Natural killer cell treated with Interleukin-12 subunit alpha and Interleukin-12 subunit beta and Interleukin-15 and Interleukin-18, amount 100 ng/mL, for 72 hours (primary cell): ENCODE data around the gene DISP3. TPM values are rescaled to one million over a fixed set of nuclear protein-coding genes. Genes with fewer than 3 reads are reported as not detected.

Experiments used
- ATAC-seq, 2 donors: fragments of 150-1000 bp; cut with Tn5 transposase in 1 of 2; sonication (Bioruptor Pico), chemical (Tn5 transposase) in 1 of 2; 2 replicates each; pipeline ENCODE4 v1.10.0; 2021
- DNase-seq: peaks from one replicate; pipeline ENCODE4 v3.0.0; 2022; ENCODE audit warnings: low spot score
- H3K27ac Mint-ChIP-seq, 2 donors: 1 replicate in 1 of 2; 2 replicates in 1 of 2; pipeline ENCODE4 v1.8.0; 2022; ENCODE audit warnings: mixed read lengths in 2 of 2, mild to moderate bottlenecking in 1 of 2, moderate library complexity in 1 of 2
- H3K27me3 Mint-ChIP-seq, 2 donors: 1 replicate in 1 of 2; 2 replicates in 1 of 2; pipeline ENCODE4 v1.8.0; 2022; ENCODE audit warnings: mixed read lengths in 2 of 2
- H3K36me3 Mint-ChIP-seq: one replicate; pipeline ENCODE4 v1.8.0; 2022; ENCODE audit warnings: mixed read lengths
- H3K4me1 Mint-ChIP-seq, 2 donors: 1 replicate in 1 of 2; 2 replicates in 1 of 2; pipeline ENCODE4 v1.8.0; 2022; ENCODE audit warnings: low read depth in 2 of 2, mixed read lengths in 2 of 2, mild to moderate bottlenecking in 1 of 2
- H3K4me3 Mint-ChIP-seq: one replicate; pipeline ENCODE4 v1.8.0; 2022; ENCODE audit warnings: mixed read lengths
- H3K9me3 Mint-ChIP-seq: 2 replicates; pipeline ENCODE4 v1.8.0; 2022; ENCODE audit warnings: mixed read lengths
- total RNA-seq, 2 donors: library from RNA; stranded (reverse); gene quantifications; one replicate each; pipeline ENCODE4 v1.2.3, GENCODE V29; 2022

Gene DISP3
- total RNA-seq, 2 donors from 2014 or later = 0.81 to 1.8 TPM

- Mint-ChIP-seq H3K4me1 (peaks cover 5% of the 10 kb centered on the region in 2 donors), H3K4me3 (no peak overlapping the region), H3K36me3 (no peaks in the 10 kb centered on the region), H3K27ac (no peak overlapping the region), H3K27me3 (peaks cover 32 to 39% of the 10 kb centered on the region in 2 donors), H3K9me3 (peaks cover 1% of the 10 kb centered on the region)
- DNase-seq (no peak), ATAC-seq (no peak)
These were observed 6.2 kb downstream of the DISP3 start for GRCh38 chr1:11485191-11485590.

GRCh38 chr1:11486231-11487009 lies 7.5 kb downstream of the DISP3 start:
- ATAC-seq = no peak

GRCh38 chr1:11487196-11487751 lies 8.3 kb downstream of the DISP3 start:
- DNase-seq (no peak), ATAC-seq (no peak)
- H3K27ac Mint-ChIP-seq = no peak overlapping the region
- no peak overlapping the region for H3K4me3 Mint-ChIP-seq
- H3K4me1 Mint-ChIP-seq = no peaks in the 10 kb centered on the region
- H3K27me3 Mint-ChIP-seq = peaks cover 16 to 19% of the 10 kb centered on the region in 2 donors
- H3K9me3 Mint-ChIP-seq = no peaks in the 10 kb centered on the region
- H3K36me3 Mint-ChIP-seq = no peaks in the 10 kb centered on the region

More at GRCh38 chr1:11486231-11487009, 7.5 kb downstream of the DISP3 start:
- no peaks in the 10 kb centered on the region for H3K9me3 Mint-ChIP-seq
- no peak overlapping the region for H3K27ac Mint-ChIP-seq
- no peak overlapping the region for H3K4me3 Mint-ChIP-seq
- no peaks in the 10 kb centered on the region for H3K4me1 Mint-ChIP-seq
- H3K27me3 Mint-ChIP-seq = peaks cover 23 to 27% of the 10 kb centered on the region in 2 donors
- no peak for DNase-seq
- no peaks in the 10 kb centered on the region for H3K36me3 Mint-ChIP-seq

- Mint-ChIP-seq H3K27ac (no peak overlapping the region), H3K9me3 (no peaks in the 10 kb centered on the region), H3K4me3 (no peak overlapping the region), H3K36me3 (no peaks in the 10 kb centered on the region), H3K4me1 (no peaks in the 10 kb centered on the region), H3K27me3 (peaks cover 16 to 19% of the 10 kb centered on the region in 2 donors)
- DNase-seq = no peak
- peak; percentile 24 to 30 for ATAC-seq
These were observed 9.3 kb downstream of the DISP3 start for GRCh38 chr1:11488201-11488770.

- Mint-ChIP-seq H3K27me3 (peaks cover 16 to 19% of the 10 kb centered on the region in 2 donors), H3K36me3 (no peaks in the 10 kb centered on the region), H3K27ac (no peak overlapping the region), H3K9me3 (no peaks in the 10 kb centered on the region), H3K4me3 (no peak overlapping the region), H3K4me1 (no peaks in the 10 kb centered on the region)
- DNase-seq (no peak), ATAC-seq (no peak)
These were observed 10.1 kb downstream of the DISP3 start for GRCh38 chr1:11488966-11489625.

GRCh38 chr1:11492235-11492634 lies 13.3 kb downstream of the DISP3 start:
- peaks cover 0 to 4% of the 10 kb centered on the region in 2 donors for H3K27me3 Mint-ChIP-seq
- no peaks in the 10 kb centered on the region for H3K4me1 Mint-ChIP-seq
- no peak overlapping the region for H3K27ac Mint-ChIP-seq
- H3K4me3 Mint-ChIP-seq = no peak overlapping the region
- no peaks in the 10 kb centered on the region for H3K36me3 Mint-ChIP-seq
- DNase-seq = no peak
- no peak for ATAC-seq
- H3K9me3 Mint-ChIP-seq = no peaks in the 10 kb centered on the region

GRCh38 chr1:11493972-11494655 lies 15.2 kb downstream of the DISP3 start:
- Mint-ChIP-seq H3K9me3 (no peaks in the 10 kb centered on the region), H3K27ac (no peak overlapping the region), H3K4me3 (no peak overlapping the region), H3K27me3 (peaks cover 0 to 17% of the 10 kb centered on the region in 2 donors), H3K36me3 (no peaks in the 10 kb centered on the region), H3K4me1 (no peaks in the 10 kb centered on the region)
- no peak for DNase-seq
- ATAC-seq = no peak

- ATAC-seq (no peak), DNase-seq (no peak)
- no peaks in the 10 kb centered on the region for H3K9me3 Mint-ChIP-seq
- peaks cover 0 to 4% of the 10 kb centered on the region in 2 donors for H3K4me1 Mint-ChIP-seq
- no peak overlapping the region for H3K4me3 Mint-ChIP-seq
- H3K36me3 Mint-ChIP-seq = no peaks in the 10 kb centered on the region
- H3K27ac Mint-ChIP-seq = no peak overlapping the region
- peaks cover 4 to 24% of the 10 kb centered on the region in 2 donors for H3K27me3 Mint-ChIP-seq
These were observed 15.8 kb downstream of the DISP3 start for GRCh38 chr1:11494771-11495170.

- no peak for ATAC-seq
- Mint-ChIP-seq H3K27me3 (peaks cover 7 to 26% of the 10 kb centered on the region in 2 donors), H3K4me1 (peaks cover 0 to 4% of the 10 kb centered on the region in 2 donors), H3K36me3 (no peaks in the 10 kb centered on the region), H3K4me3 (no peak overlapping the region), H3K27ac (no peak overlapping the region), H3K9me3 (no peaks in the 10 kb centered on the region)
- no peak for DNase-seq
These were observed 16.6 kb downstream of the DISP3 start for GRCh38 chr1:11495579-11495978.

- no peaks in the 10 kb centered on the region for H3K36me3 Mint-ChIP-seq
- no peak overlapping the region for H3K4me3 Mint-ChIP-seq
- H3K27ac Mint-ChIP-seq = no peak overlapping the region
- H3K4me1 Mint-ChIP-seq = peaks cover 0 to 4% of the 10 kb centered on the region in 2 donors
- no peak for ATAC-seq
- peaks cover 10 to 26% of the 10 kb centered on the region in 2 donors for H3K27me3 Mint-ChIP-seq
- no peaks in the 10 kb centered on the region for H3K9me3 Mint-ChIP-seq
- peak; percentile 12 for DNase-seq
These were observed 17.7 kb downstream of the DISP3 start for GRCh38 chr1:11496551-11497080.

GRCh38 chr1:11498956-11499594 lies 20.1 kb downstream of the DISP3 start:
- Mint-ChIP-seq H3K27me3 (peaks cover 15 to 32% of the 10 kb centered on the region in 2 donors), H3K4me3 (no peak overlapping the region), H3K9me3 (no peaks in the 10 kb centered on the region), H3K36me3 (no peaks in the 10 kb centered on the region), H3K27ac (no peak overlapping the region), H3K4me1 (peaks cover 0 to 10% of the 10 kb centered on the region in 2 donors)
- ATAC-seq (no peak), DNase-seq (peak; percentile 28)

- H3K9me3 Mint-ChIP-seq = no peaks in the 10 kb centered on the region
- peaks cover 4% of the 10 kb centered on the region for H3K36me3 Mint-ChIP-seq
- H3K27ac Mint-ChIP-seq = no peak overlapping the region
- no peak overlapping the region for H3K4me3 Mint-ChIP-seq
- peak; percentile 6 for DNase-seq
- peaks cover 0 to 10% of the 10 kb centered on the region in 2 donors for H3K4me1 Mint-ChIP-seq
- ATAC-seq = no peak
- peaks cover 15 to 32% of the 10 kb centered on the region in 2 donors for H3K27me3 Mint-ChIP-seq
These were observed 20.8 kb downstream of the DISP3 start for GRCh38 chr1:11499601-11500331.
